Lower lobe of right lung (tissue), 2 donors: Measurements from ENCODE around the gene DCX. TPM values are rescaled to one million over a fixed set of nuclear protein-coding genes. Genes with fewer than 3 reads are reported as not detected.

Experiments used
- ATAC-seq, 2 donors: fragments of 200-7000 bp; cut with Tn5 transposase; one replicate each; pipeline ENCODE4 v1.9.1; 2020 to 2022; ENCODE audit warnings: mild to moderate bottlenecking in 2 of 2, moderate library complexity in 2 of 2
- DNase-seq: peaks from one replicate; pipeline ENCODE4 v3.0.0-alpha.2; 2020
- H3K27ac ChIP-seq: fragments of 200-600 bp; one replicate; pipeline ENCODE4 v1.8.0; 2022
- H3K27me3 ChIP-seq: fragments of 200-600 bp; one replicate; pipeline ENCODE4 v1.8.0; 2022; ENCODE audit warnings: low read depth
- H3K36me3 ChIP-seq: fragments of 200-600 bp; one replicate; pipeline ENCODE4 v1.8.0; 2022; ENCODE audit warnings: mild to moderate bottlenecking
- H3K4me1 ChIP-seq: fragments of 200-600 bp; one replicate; pipeline ENCODE4 v1.8.0; 2022
- H3K4me3 ChIP-seq: fragments of 200-600 bp; one replicate; pipeline ENCODE4 v1.8.0; 2022; ENCODE audit warnings: mild to moderate bottlenecking
- H3K9me3 ChIP-seq: fragments of 200-600 bp; one replicate; pipeline ENCODE4 v1.8.0; 2022
- intact Hi-C: fragments of 100-400 bp; cut with DNase I; formaldehyde crosslinking; loops from one replicate; pipeline ENCODE4 v1.11.0; 2022
- total RNA-seq: library from RNA; stranded (reverse); fragmentation: NEBNext Ultra II Directional; extraction: Animal tissue kit (Norgen Biotek cat#: 25700); gene quantifications from one replicate; pipeline ENCODE4 v1.2.1, GENCODE V29; 2021
- TF ChIP-seq, protein P1 (sequence below): fragments of 200-600 bp; IDR thresholded peaks from one replicate; pipeline ENCODE4 v1.8.0; 2022; ENCODE audit warnings: antibody characterized with exemption, mild to moderate bottlenecking
- donor health status: DM: no; HTN: yes; CAD: no; lungs with severe emphysema.

DCX gene
- total RNA-seq, 1 donor from 2014 or later: not detected

- H3K4me1 ChIP-seq: no peaks in the 10 kb centered on the region
- intact Hi-C loops: no loop called here
- ATAC-seq: no peak
- H3K27ac ChIP-seq: no peak overlapping the region
- H3K4me3 ChIP-seq: no peak overlapping the region
- TF ChIP-seq, protein P1, sequence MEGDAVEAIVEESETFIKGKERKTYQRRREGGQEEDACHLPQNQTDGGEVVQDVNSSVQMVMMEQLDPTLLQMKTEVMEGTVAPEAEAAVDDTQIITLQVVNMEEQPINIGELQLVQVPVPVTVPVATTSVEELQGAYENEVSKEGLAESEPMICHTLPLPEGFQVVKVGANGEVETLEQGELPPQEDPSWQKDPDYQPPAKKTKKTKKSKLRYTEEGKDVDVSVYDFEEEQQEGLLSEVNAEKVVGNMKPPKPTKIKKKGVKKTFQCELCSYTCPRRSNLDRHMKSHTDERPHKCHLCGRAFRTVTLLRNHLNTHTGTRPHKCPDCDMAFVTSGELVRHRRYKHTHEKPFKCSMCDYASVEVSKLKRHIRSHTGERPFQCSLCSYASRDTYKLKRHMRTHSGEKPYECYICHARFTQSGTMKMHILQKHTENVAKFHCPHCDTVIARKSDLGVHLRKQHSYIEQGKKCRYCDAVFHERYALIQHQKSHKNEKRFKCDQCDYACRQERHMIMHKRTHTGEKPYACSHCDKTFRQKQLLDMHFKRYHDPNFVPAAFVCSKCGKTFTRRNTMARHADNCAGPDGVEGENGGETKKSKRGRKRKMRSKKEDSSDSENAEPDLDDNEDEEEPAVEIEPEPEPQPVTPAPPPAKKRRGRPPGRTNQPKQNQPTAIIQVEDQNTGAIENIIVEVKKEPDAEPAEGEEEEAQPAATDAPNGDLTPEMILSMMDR: no peak
- no peak for DNase-seq
- H3K27me3 ChIP-seq: no peaks in the 10 kb centered on the region
- no peaks in the 10 kb centered on the region for H3K36me3 ChIP-seq
- H3K9me3 ChIP-seq: no peaks in the 10 kb centered on the region
Measured at GRCh38 chrX:111319451-111319850, 92.5 kb downstream of the DCX start.

- ATAC-seq (no peak), DNase-seq (no peak)
- Histone ChIP-seq H3K9me3 (no peaks in the 10 kb centered on the region), H3K27me3 (no peaks in the 10 kb centered on the region), H3K4me1 (no peaks in the 10 kb centered on the region), H3K27ac (no peak overlapping the region), H3K4me3 (no peak overlapping the region), H3K36me3 (no peaks in the 10 kb centered on the region)
- intact Hi-C loops: no loop called here
- TF ChIP-seq, protein P1: no peak
Measured at GRCh38 chrX:111318901-111319300, 93.1 kb downstream of the DCX start.

GRCh38 chrX:111309083-111309482 lies 102.9 kb downstream of the DCX start:
- intact Hi-C loops: no loop called here
- no peak overlapping the region for H3K27ac ChIP-seq
- H3K4me1 ChIP-seq: no peaks in the 10 kb centered on the region
- H3K9me3 ChIP-seq: no peaks in the 10 kb centered on the region
- H3K27me3 ChIP-seq: no peaks in the 10 kb centered on the region
- TF ChIP-seq, protein P1: no peak
- no peak for DNase-seq
- no peak for ATAC-seq
- no peak overlapping the region for H3K4me3 ChIP-seq
- H3K36me3 ChIP-seq: no peaks in the 10 kb centered on the region

DNA sequence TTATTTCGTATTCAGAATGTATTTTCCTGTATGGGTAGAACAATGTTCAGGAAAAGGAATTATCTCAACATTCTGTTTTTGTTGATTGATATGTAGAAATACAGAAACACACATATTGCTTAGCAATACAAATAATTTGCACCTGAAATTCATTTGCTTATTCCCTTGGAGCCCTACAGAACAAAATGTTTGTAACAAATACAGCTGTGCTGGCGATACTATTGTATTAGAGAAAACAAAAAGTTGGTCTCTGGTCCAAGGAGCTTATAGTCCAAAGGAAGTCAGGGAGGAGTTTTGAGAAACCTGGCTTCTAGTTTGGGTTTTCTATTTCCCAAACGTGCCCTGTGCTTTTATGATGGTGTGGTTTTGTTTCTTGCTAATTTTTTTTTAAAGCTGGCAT lies 104.0 kb downstream of the DCX start:
- ATAC-seq (no peak), DNase-seq (no peak)
- TF ChIP-seq, protein P1: no peak
- no peaks in the 10 kb centered on the region for H3K9me3 ChIP-seq
- H3K4me1 ChIP-seq: no peaks in the 10 kb centered on the region
- H3K36me3 ChIP-seq: no peaks in the 10 kb centered on the region
- H3K4me3 ChIP-seq: no peak overlapping the region
- H3K27ac ChIP-seq: no peak overlapping the region
- no peaks in the 10 kb centered on the region for H3K27me3 ChIP-seq
- intact Hi-C loops: no loop called here

DNA sequence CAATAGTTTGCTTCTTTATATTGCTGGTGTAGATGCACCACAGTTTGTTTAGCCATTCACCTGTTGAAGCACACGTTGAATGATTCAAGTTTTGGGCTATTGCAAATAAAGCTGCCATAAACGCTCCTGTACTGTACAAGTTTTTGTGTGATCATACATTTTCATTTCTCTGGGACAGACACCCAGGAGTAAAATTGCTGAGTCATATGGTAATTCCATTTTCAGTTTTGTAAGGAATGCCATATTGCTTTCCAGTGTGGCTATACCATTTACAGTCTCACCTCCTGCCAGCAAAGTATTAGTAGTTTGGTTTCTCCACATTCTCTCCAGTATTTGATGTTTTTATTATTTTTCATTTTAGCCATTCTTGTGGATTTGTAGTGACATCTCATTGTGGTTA lies 109.7 kb downstream of the DCX start:
- ATAC-seq: no peak
- no peak overlapping the region for H3K27ac ChIP-seq
- no peak overlapping the region for H3K4me3 ChIP-seq
- H3K4me1 ChIP-seq: no peaks in the 10 kb centered on the region
- H3K36me3 ChIP-seq: no peaks in the 10 kb centered on the region
- intact Hi-C loops: no loop called here
- H3K27me3 ChIP-seq: no peaks in the 10 kb centered on the region
- TF ChIP-seq, protein P1: no peak
- no peak for DNase-seq
- no peaks in the 10 kb centered on the region for H3K9me3 ChIP-seq

- no peaks in the 10 kb centered on the region for H3K4me1 ChIP-seq
- no peak overlapping the region for H3K4me3 ChIP-seq
- TF ChIP-seq, protein P1: no peak
- ATAC-seq (no peak), DNase-seq (no peak)
- no peak overlapping the region for H3K27ac ChIP-seq
- no peaks in the 10 kb centered on the region for H3K9me3 ChIP-seq
- H3K36me3 ChIP-seq: no peaks in the 10 kb centered on the region
- no peaks in the 10 kb centered on the region for H3K27me3 ChIP-seq
- intact Hi-C loops: no loop called here
Measured at GRCh38 chrX:111288841-111289240, 123.2 kb downstream of the DCX start.
